Keratinocyte (primary cell): ENCODE results near the gene GP9. TPM values are rescaled to one million over a fixed set of nuclear protein-coding genes. Genes with fewer than 3 reads are reported as not detected.

Source experiments
- DNase-seq: peaks from one replicate; pipeline ENCODE4 v3.0.0-alpha.2; 2011; ENCODE audit warnings: low read depth, missing footprints, low spot score
- FAIRE-seq: peaks from 2 replicates; lab custom pipeline; 2011; peaks lifted over from hg19 to GRCh38; lab: Jason Lieb, UNC
- H2AFZ ChIP-seq: 2 replicates; pipeline ENCODE4 v1.6.0; 2012; ENCODE audit warnings: low read length, control low read depth, inconsistent platforms; ENCODE audit not compliant: control insufficient read depth
- H3K27ac ChIP-seq: 2 replicates; pipeline ENCODE4 v1.5.1; 2011; ENCODE audit warnings: low read length; ENCODE audit not compliant: control insufficient read depth, insufficient read depth
- H3K27me3 ChIP-seq: 3 replicates; pipeline ENCODE4 v1.6.0; 2011; ENCODE audit warnings: low read length; ENCODE audit not compliant: control insufficient read depth, insufficient read depth; ENCODE audit errors: extremely low read depth
- H3K36me3 ChIP-seq, 2 experiments: 2 replicates in 1 of 2; 3 replicates in 1 of 2; pipeline ENCODE4 v1.5.1; 2011; ENCODE audit warnings: low read length in 2 of 2, mild to moderate bottlenecking in 1 of 2; ENCODE audit not compliant: control insufficient read depth in 2 of 2, insufficient read depth in 2 of 2; ENCODE audit errors: extremely low read depth in 1 of 2
- H3K4me1 ChIP-seq: 3 replicates; pipeline ENCODE4 v1.5.1; 2011; ENCODE audit warnings: low read length; ENCODE audit not compliant: control insufficient read depth, insufficient read depth; ENCODE audit errors: extremely low read depth
- H3K4me2 ChIP-seq: 3 replicates; pipeline ENCODE4 v1.6.0; 2011; ENCODE audit warnings: low read depth, low read length; ENCODE audit not compliant: control insufficient read depth, insufficient read depth; ENCODE audit errors: extremely low read depth
- H3K4me3 ChIP-seq, 3 experiments: fragments of 200-600 bp in 1 of 3; sonication (generic) in 1 of 3; 2 replicates in 2 of 3; 3 replicates in 1 of 3; pipeline ENCODE4 v1.5.1; 2011 to 2016; ENCODE audit warnings: low read length in 3 of 3, mild to moderate bottlenecking in 3 of 3, control low read depth in 2 of 3, inconsistent platforms in 1 of 3, low read depth in 1 of 3, mixed read lengths in 1 of 3, mixed run types in 1 of 3, moderate library complexity in 1 of 3; ENCODE audit not compliant: control insufficient read depth in 2 of 3, insufficient read depth in 2 of 3; ENCODE audit errors: extremely low read depth in 1 of 3
- H3K79me2 ChIP-seq: 2 replicates; pipeline ENCODE4 v1.6.0; 2012; ENCODE audit warnings: low read length; ENCODE audit not compliant: control insufficient read depth, insufficient read depth
- H3K9ac ChIP-seq: 3 replicates; pipeline ENCODE4 v1.6.0; 2011; ENCODE audit warnings: low read length; ENCODE audit not compliant: control insufficient read depth, insufficient read depth; ENCODE audit errors: extremely low read depth
- H3K9me1 ChIP-seq: 3 replicates; pipeline ENCODE4 v1.6.0; 2011; ENCODE audit warnings: low read length; ENCODE audit not compliant: control insufficient read depth, insufficient read depth; ENCODE audit errors: extremely low read depth
- H3K9me3 ChIP-seq: 2 replicates; pipeline ENCODE4 v1.5.1; 2012; ENCODE audit warnings: low read depth, low read length; ENCODE audit not compliant: control insufficient read depth
- H4K20me1 ChIP-seq: 3 replicates; pipeline ENCODE4 v1.6.0; 2011; ENCODE audit warnings: low read length; ENCODE audit not compliant: control insufficient read depth, insufficient read depth; ENCODE audit errors: extremely low read depth
- CTCF ChIP-seq, 3 experiments: IDR thresholded peaks in 1 of 3; conservative IDR thresholded peaks in 1 of 3; optimal IDR thresholded peaks in 1 of 3; 2 replicates in 2 of 3; 3 replicates in 1 of 3; pipeline versions ENCODE3 to v1.5.1; 2011; ENCODE audit warnings: low read length in 3 of 3, mild to moderate bottlenecking in 3 of 3, moderate library complexity in 2 of 3, control low read depth in 1 of 3, inconsistent platforms in 1 of 3; ENCODE audit not compliant: insufficient read depth in 2 of 3; ENCODE audit errors: extremely low read depth in 1 of 3
- EZH2 ChIP-seq: IDR thresholded peaks from one replicate; pipeline ENCODE4 v1.6.1; 2012; ENCODE audit warnings: inconsistent platforms, mild to moderate bottlenecking, low read length, moderate library complexity
- dilution Hi-C: fragments of 300-500 bp; cut with MboI; formaldehyde crosslinking; loops from one replicate; pipeline ENCODE4 v1.7.0; 2020; ENCODE audit warnings: low sequenced_read_pairs; ENCODE audit not compliant: extremely low pct_ligation_motif_present
- polyA plus RNA-seq, 5 experiments: library from polyadenylated mRNA; depleted of rRNA in 3 of 5; stranded (reverse) in 3 of 5; stranded (forward) in 1 of 5; unstranded in 1 of 5; fragments of >200 nt; gene quantifications; 1 replicate in 1 of 5; 2 replicates in 3 of 5; 3 replicates in 1 of 5; pipeline versions ENCODE4 v1.2.1 to v1.2.3, GENCODE V29; 2011 to 2012; ENCODE audit warnings: missing spikeins in 2 of 5, low read depth in 1 of 5, low replicate concordance in 1 of 5

Gene GP9
- polyA plus RNA-seq, 1 donor (not counting 4 experiments of a cell fraction or from before 2014, with no cell fraction given) = not detected

DNA sequence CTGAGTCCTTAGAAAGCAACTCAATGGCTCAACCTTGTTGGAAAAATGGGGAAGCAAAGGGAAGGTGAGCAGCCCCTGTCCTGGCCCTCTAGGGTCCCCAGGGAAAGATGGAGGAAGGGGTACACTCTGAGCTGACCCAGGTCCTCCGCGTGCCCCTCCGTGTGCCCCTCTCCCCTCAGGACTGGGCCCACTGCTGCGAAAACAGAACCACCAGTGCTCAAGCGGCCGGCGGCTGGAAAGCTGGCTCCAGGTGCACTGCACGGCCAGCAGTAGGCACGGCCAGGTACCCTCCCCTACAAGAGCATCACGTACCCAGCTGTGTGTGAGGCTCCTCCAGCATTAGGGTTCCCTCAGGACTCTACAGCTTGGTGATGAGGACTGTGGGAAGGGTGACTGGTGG lies 34.7 kb downstream of the GP9 start:
- no peak for FAIRE-seq

DNA sequence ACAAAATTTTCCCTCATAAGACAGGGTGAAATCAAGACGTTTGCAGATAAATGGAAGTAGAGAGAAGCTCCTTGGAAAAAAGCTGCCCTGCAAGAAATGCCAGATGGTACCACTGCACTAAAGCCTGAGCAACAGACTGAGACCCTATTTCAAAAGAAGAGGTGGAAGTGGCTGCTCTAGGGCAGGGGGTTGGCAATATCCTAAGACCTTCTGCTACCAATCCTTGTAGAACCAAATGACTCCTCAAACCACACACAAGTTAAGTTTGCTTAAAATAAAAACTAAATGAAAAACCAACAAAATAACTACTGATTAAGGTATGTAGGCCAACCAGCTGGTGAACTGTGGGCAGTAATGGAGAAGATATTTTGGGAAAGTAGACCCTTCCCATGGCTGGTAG lies 39.7 kb downstream of the GP9 start:
- Histone ChIP-seq H3K9me3 (no peaks in the 10 kb centered on the region), H2AFZ (no peak overlapping the region), H3K36me3 (peaks cover 0 to 6% of the 10 kb centered on the region in 2 experiments), H3K9ac (no peak overlapping the region), H3K4me2 (no peak overlapping the region), H3K79me2 (peaks cover 54% of the 10 kb centered on the region), H3K4me1 (no peaks in the 10 kb centered on the region), H3K27ac (no peak overlapping the region), H3K4me3 (no peak overlapping the region), H3K27me3 (no peaks in the 10 kb centered on the region), H4K20me1 (peaks cover 2% of the 10 kb centered on the region), H3K9me1 (no peaks in the 10 kb centered on the region)
- dilution Hi-C loops = no loop called here
- FAIRE-seq (no peak), DNase-seq (no peak)
- TF ChIP-seq CTCF (optimal IDR thresholded peaks at IDR 0.05 in 1 of 3, IDR thresholded peaks at IDR 0.05 in 1 of 3, conservative IDR thresholded peaks at IDR 0.05 in 1 of 3; ENCODE audit: extremely low read depth in 1 of 3, insufficient read depth in 2 of 3, low read length in 3 of 3) (no peak), EZH2 (no peak)

More for the DNA sequence above, 34.7 kb downstream of the GP9 start:
- dilution Hi-C loops = no loop called here
- no peak for DNase-seq
- H3K9ac ChIP-seq = no peak overlapping the region
- H3K27ac ChIP-seq = no peak overlapping the region
- no peak overlapping the region for H2AFZ ChIP-seq
- no peaks in the 10 kb centered on the region for H3K4me1 ChIP-seq
- peaks cover 7 to 9% of the 10 kb centered on the region in 2 experiments for H3K36me3 ChIP-seq
- no peak overlapping the region for H3K4me3 ChIP-seq
- H3K4me2 ChIP-seq = no peak overlapping the region
- peaks cover 2% of the 10 kb centered on the region for H4K20me1 ChIP-seq
- H3K9me1 ChIP-seq = no peaks in the 10 kb centered on the region
- H3K27me3 ChIP-seq = no peaks in the 10 kb centered on the region
- no peak for TF ChIP-seq CTCF (optimal IDR thresholded peaks at IDR 0.05 in 1 of 3, IDR thresholded peaks at IDR 0.05 in 1 of 3, conservative IDR thresholded peaks at IDR 0.05 in 1 of 3; ENCODE audit: extremely low read depth in 1 of 3, insufficient read depth in 2 of 3, low read length in 3 of 3)
- TF ChIP-seq EZH2 = no peak
- H3K9me3 ChIP-seq = no peaks in the 10 kb centered on the region
- peaks cover 22% of the 10 kb centered on the region for H3K79me2 ChIP-seq
